ENCODE data around the gene TXNL4B.

Gene TXNL4B

GRCh38 chr16:72112452-72112792 is 19.0 kb upstream of the TXNL4B start:
- TF ChIP-seq, protein P1, sequence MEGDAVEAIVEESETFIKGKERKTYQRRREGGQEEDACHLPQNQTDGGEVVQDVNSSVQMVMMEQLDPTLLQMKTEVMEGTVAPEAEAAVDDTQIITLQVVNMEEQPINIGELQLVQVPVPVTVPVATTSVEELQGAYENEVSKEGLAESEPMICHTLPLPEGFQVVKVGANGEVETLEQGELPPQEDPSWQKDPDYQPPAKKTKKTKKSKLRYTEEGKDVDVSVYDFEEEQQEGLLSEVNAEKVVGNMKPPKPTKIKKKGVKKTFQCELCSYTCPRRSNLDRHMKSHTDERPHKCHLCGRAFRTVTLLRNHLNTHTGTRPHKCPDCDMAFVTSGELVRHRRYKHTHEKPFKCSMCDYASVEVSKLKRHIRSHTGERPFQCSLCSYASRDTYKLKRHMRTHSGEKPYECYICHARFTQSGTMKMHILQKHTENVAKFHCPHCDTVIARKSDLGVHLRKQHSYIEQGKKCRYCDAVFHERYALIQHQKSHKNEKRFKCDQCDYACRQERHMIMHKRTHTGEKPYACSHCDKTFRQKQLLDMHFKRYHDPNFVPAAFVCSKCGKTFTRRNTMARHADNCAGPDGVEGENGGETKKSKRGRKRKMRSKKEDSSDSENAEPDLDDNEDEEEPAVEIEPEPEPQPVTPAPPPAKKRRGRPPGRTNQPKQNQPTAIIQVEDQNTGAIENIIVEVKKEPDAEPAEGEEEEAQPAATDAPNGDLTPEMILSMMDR (IDR thresholded peaks at IDR 0.05; ENCODE audit: low read depth, low read length): no peak
- H3K4me3 ChIP-seq (ENCODE audit: low read depth, low read length): no peak overlapping the region

DNA sequence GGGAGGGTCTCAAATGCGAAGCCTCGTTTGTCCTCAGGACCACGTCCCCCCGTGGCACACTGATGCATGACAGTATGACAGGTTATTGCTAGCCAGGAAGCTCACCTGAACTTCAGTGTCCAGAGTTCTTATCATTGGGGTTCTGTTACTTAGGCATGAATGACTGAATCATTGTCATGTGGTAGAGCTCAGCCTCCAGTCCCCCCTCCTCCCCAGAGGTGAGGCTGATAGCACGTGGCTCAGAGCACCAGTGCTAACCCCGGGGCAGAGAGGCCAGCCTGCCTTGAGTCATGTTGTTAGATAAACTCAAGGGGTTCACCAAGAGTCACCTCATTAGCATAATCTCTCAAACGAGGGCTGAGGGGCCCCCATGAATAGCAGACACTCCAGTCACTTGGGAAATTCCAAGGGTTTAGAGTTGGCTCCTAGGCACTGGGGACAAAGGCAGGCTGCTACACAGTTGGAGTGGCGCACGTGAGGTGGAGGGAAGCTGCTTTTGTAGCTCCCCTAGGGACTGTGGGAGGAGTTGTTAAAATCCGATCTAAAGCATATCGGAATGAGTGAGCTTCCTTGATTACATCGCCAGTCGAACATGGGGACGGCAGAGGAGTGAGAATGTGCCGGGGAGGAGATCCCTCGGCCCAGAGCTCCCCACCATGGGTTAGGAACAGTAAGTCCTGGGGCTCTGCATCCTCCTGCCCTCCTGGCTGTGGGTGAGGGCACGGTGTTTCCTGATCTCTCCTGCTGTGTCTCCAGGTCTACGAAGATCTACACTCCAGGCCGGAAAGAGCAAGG is 18.4 kb upstream of the TXNL4B start:
- TF ChIP-seq, protein P1 (IDR thresholded peaks at IDR 0.05; ENCODE audit: low read depth, low read length): no peak
- no peak overlapping the region for H3K4me3 ChIP-seq (ENCODE audit: low read depth, low read length)

GRCh38 chr16:72110662-72111615 is 17.5 kb upstream of the TXNL4B start:
- TF ChIP-seq, protein P1 (IDR thresholded peaks at IDR 0.05; ENCODE audit: low read depth, low read length): no peak
- H3K4me3 ChIP-seq (ENCODE audit: low read depth, low read length): no peak overlapping the region

GRCh38 chr16:72109966-72110530 is 16.6 kb upstream of the TXNL4B start:
- H3K4me3 ChIP-seq (ENCODE audit: low read depth, low read length): no peak overlapping the region
- TF ChIP-seq, protein P1 (IDR thresholded peaks at IDR 0.05; ENCODE audit: low read depth, low read length): no peak

DNA sequence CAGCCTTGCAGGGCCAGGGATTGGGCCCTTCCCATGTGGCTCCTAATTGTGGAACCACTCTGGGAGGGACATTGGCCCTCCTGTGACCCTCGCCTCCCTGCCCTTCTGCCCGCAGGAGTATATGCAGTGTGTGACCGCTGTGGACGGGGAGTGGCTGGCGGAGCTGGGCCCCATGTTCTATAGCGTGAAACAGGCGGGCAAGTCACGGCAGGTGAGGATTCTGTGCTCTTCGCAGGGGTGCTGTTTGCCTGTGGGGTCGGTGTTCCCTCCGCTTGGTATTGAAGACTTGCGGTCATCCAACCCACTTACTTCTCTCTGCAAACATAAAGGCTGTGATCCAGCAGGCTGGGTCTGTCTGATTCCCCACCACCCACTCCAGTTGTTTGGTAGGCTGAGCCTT is 15.9 kb upstream of the TXNL4B start:
- H3K4me3 ChIP-seq (ENCODE audit: low read depth, low read length): no peak overlapping the region
- TF ChIP-seq, protein P1 (IDR thresholded peaks at IDR 0.05; ENCODE audit: low read depth, low read length): no peak

DNA sequence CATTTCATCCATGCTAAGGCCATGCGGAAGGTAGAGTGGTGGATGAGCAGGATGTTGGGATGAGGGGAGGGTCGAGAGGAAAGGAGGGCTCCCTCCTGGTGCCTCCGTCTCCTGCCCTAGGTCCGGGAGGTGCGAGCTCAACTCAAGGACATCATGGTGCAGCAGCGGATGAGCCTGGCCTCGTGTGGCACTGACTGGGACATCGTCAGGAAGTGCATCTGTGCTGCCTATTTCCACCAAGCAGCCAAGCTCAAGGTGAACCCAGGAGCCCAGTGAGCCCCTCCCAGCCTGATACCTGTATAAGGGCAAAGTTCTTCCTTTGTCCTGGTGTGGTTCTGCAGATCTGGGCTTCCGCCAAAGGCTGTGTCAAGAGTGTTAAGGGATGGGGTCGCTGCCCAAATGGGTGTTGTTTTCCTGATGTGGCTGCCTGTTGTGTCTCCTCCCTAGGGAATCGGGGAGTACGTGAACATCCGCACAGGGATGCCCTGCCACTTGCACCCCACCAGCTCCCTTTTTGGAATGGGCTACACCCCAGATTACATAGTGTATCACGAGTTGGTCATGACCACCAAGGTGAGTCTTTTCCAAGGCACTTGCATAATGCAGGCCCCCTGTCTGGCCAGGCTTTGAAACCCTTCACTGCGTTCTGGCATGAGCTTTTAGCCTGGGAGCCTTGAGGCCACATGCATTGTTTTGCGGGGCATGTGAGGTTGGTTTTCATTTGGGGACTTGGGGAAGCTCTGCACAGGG is 15.1 kb upstream of the TXNL4B start:
- TF ChIP-seq, protein P1 (IDR thresholded peaks at IDR 0.05; ENCODE audit: low read depth, low read length): no peak
- no peak overlapping the region for H3K4me3 ChIP-seq (ENCODE audit: low read depth, low read length)

Data from WI38 (cell line).